Pericardium fibroblast (primary cell): ENCODE data around the gene CCDC121. TPM values are rescaled to one million over a fixed set of nuclear protein-coding genes. Genes with fewer than 3 reads are reported as not detected.

ENCODE experiments used
- total RNA-seq: library from RNA; depleted of rRNA; stranded (reverse); fragments of >200 nt; gene quantifications from 2 replicates; pipeline ENCODE4 v1.2.3, GENCODE V29; 2015

Gene CCDC121
- total RNA-seq, result 2.6 and 4.2 TPM in 2 replicates

GRCh38 chr2:27628767-27629709, at the start of gene CCDC121, which contains the start of gene GPN1:
Gene CCDC121, minus strand, starts transcription at chr2:27629012. Its CDS starts 1,213 bp downstream, at chr2:27627799.
Gene GPN1, plus strand, starts transcription at chr2:27629050. Its CDS starts 9 bp downstream, at chr2:27629059.

GRCh38 chr2:27663285-27664153, 34.7 kb upstream of the CCDC121 start, which contains the start of the genes SLC4A1AP and SUPT7L:
Gene SLC4A1AP, plus strand, starts transcription at chr2:27663889. Its CDS starts 26 bp downstream, at chr2:27663915.
Gene SUPT7L, minus strand, starts transcription at chr2:27663614. Its CDS starts 1,422 bp downstream, at chr2:27662192.

GRCh38 chr2:27582695-27583389, 46.0 kb downstream of the CCDC121 start, which contains the start of gene ZNF512:
Gene ZNF512, plus strand, starts transcription at chr2:27583042. Its CDS starts 71 bp downstream, at chr2:27583113.

Other genes with a start within 250 kb of the CCDC121 start
- 3.9 and 9.0 TPM in 2 replicates for gene ZNF513, start 248.3 kb downstream of the CCDC121 start, total RNA-seq
- gene PPM1G, start 219.4 kb downstream of the CCDC121 start, total RNA-seq, result 49.5 and 66.2 TPM in 2 replicates
- 79.3 and 91.0 TPM in 2 replicates for gene NRBP1, start 200.4 kb downstream of the CCDC121 start, total RNA-seq
- 5.2 TPM in 1 of 2 replicates, not detected in the other for gene KRTCAP3, start 186.6 kb downstream of the CCDC121 start, total RNA-seq
- gene IFT172, start 139.3 kb downstream of the CCDC121 start, total RNA-seq, result 13.5 and 20.7 TPM in 2 replicates
- gene FNDC4, start 133.8 kb downstream of the CCDC121 start, total RNA-seq, result 15.2 and 17.4 TPM in 2 replicates
- 0.12 TPM in 1 of 2 replicates, not detected in the other for gene GCKR, start 132.2 kb downstream of the CCDC121 start, total RNA-seq
- gene ZNF512, start 46.0 kb downstream of the CCDC121 start, total RNA-seq, result 18.4 and 19.6 TPM in 2 replicates
- gene GPN1, start within 50 bp of the CCDC121 start, total RNA-seq, result 26.4 and 29.9 TPM in 2 replicates
- 14.0 and 20.8 TPM in 2 replicates for gene SUPT7L, start 34.6 kb upstream of the CCDC121 start, total RNA-seq
- gene SLC4A1AP, start 34.9 kb upstream of the CCDC121 start, total RNA-seq, result 14.0 and 17.3 TPM in 2 replicates
- gene MRPL33, start 142.7 kb upstream of the CCDC121 start, total RNA-seq, result 88.4 and 107 TPM in 2 replicates